Heart right ventricle (tissue), 16 donors: ENCODE results near the gene WASF2. TPM values are rescaled to one million over a fixed set of nuclear protein-coding genes. Genes with fewer than 3 reads are reported as not detected.
A peak's percentile ranks its signal among the peaks of the same experiment; 100 is the strongest.

ENCODE experiments used
- ATAC-seq, 8 donors: fragments of 200-7000 bp; cut with Tn5 transposase; one replicate each; pipeline ENCODE4 v1.9.1; 2020; ENCODE audit warnings: mild to moderate bottlenecking in 8 of 8, moderate library complexity in 8 of 8, moderate number of reproducible peaks in 1 of 8
- DNase-seq, 2 donors: peaks; one replicate each; pipeline ENCODE4 v3.0.0-alpha.2; 2020
- H3K27ac ChIP-seq, 10 donors: fragments of 200-600 bp; sonication (generic) in 2 of 10; one replicate each; pipeline versions ENCODE4 v1.5.0 to v1.8.0; 2020 to 2022; ENCODE audit warnings: mild to moderate bottlenecking in 3 of 10
- H3K27me3 ChIP-seq, 7 donors: fragments of 200-600 bp; one replicate each; pipeline ENCODE4 v1.8.0; 2021 to 2022; ENCODE audit warnings: mild to moderate bottlenecking in 2 of 7
- H3K36me3 ChIP-seq, 9 donors: fragments of 200-600 bp; sonication (generic) in 1 of 9; one replicate each; pipeline versions ENCODE4 v1.5.0 to v1.8.0; 2020 to 2022; ENCODE audit warnings: mild to moderate bottlenecking in 2 of 9
- H3K4me1 ChIP-seq, 9 donors: fragments of 200-600 bp; sonication (generic) in 1 of 9; one replicate each; pipeline versions ENCODE4 v1.5.0 to v1.8.0; 2020 to 2022; ENCODE audit warnings: mild to moderate bottlenecking in 4 of 9
- H3K4me3 ChIP-seq, 10 donors: fragments of 200-600 bp; sonication (generic) in 2 of 10; one replicate each; pipeline versions ENCODE4 v1.5.0 to v1.8.0; 2020 to 2022; ENCODE audit warnings: mild to moderate bottlenecking in 7 of 10, moderate library complexity in 2 of 10
- H3K9me3 ChIP-seq, 11 donors: fragments of 200-600 bp in 10 of 11; sonication (generic) in 2 of 11; one replicate each; pipeline versions ENCODE4 v1.5.0 to v1.8.0; 2013 to 2022; ENCODE audit warnings: mild to moderate bottlenecking in 2 of 11, control low read depth in 1 of 11, moderate library complexity in 1 of 11
- CTCF ChIP-seq, 9 donors: fragments of 200-600 bp; sonication (generic) in 2 of 9; IDR thresholded peaks; one replicate each; pipeline versions ENCODE4 v1.5.0 to v1.8.0; 2021 to 2022; ENCODE audit warnings: antibody characterized with exemption in 9 of 9, mild to moderate bottlenecking in 5 of 9, moderate library complexity in 1 of 9
- WGBS, 2 donors: extraction: QIAGEN DNeasy Blood & Tissue Kit; methylation state at CpG; one replicate each; pipeline ENCODE4 v1.1.7; 2013; ENCODE audit warnings: inconsistent platforms in 1 of 2; 5-methylcytosine and 5-hydroxymethylcytosine counted together
- intact Hi-C, 10 donors: fragments of 100-400 bp; cut with DNase I; formaldehyde crosslinking; loops; one replicate each; pipeline versions ENCODE4 v1.11.1 to v1.14.2; 2022
- polyA plus RNA-seq, 2 donors: library from polyadenylated mRNA; stranded (reverse); fragments of 200-250 nt; gene quantifications; one replicate each; pipeline ENCODE4 v1.2.3, GENCODE V29; 2013
- total RNA-seq, 10 donors: library from RNA; stranded (reverse); fragmentation: NEBNext Ultra II Directional in 3 of 10; extraction: Animal tissue kit (Norgen Biotek cat#: 25700) in 3 of 10; gene quantifications; one replicate each; pipeline versions ENCODE4 v1.2.1 to v1.2.4, GENCODE V29; 2021 to 2023
- donor health status: Arrhythmogenic right ventricular cardiomyopathy.
- donor health status: ischemic (EF 13 %, LVEDD 7.1; RV severe dilation, severe dysfunction).
- donor health status: healthy with polysubstance abuse.
- donor health status: DM: no; HTN: yes; CAD: no.
- donor health status: DM: no; HTN: no; CAD: no.
- donor health status: ischemic (EF 25% LVEDD 6.9; RV normal size, moderate dysfunction).
- donor health status: ischemic (EF 25% LVEDD 5.7; RV mildly dilated, moderate dysfunction).
- donor health status: healthy.
- donor health status: DM: yes; HTN: yes; CAD: no.
- donor health status: Ischemic cardiomyopathy.
- donor health status: ischemic (EF 35%, LVEDD 5.7; RV mildly dilated, moderate dysfunction).
- donor health status: nonischemic (EF 11% LVEDD 7.7; RV severe dilation, severe dysfunction).
- donor health status: DM: yes; HTN: yes; CAD: no.
- donor health status: PGD.
- donor health status: ischemic (EF 29% LVEDD 5.4; RV normal size, mild dysfunction).
- donor health status: nonischemic (EF 23%, LVEDD 6.1; RV moderate dilation, normal function).

The WASF2 gene
- total and polyA plus RNA-seq, 12 donors = 19.6 to 75.4 (median 50.5) TPM

- no peak for TF ChIP-seq CTCF (IDR thresholded peaks at IDR 0.05)
- Histone ChIP-seq H3K36me3 (peaks cover 0 to 28% (median 9%) of the 10 kb centered on the region in 9 donors), H3K4me3 (no peak overlapping the region), H3K27me3 (peaks cover 0 to 6% (median 0%) of the 10 kb centered on the region in 7 donors), H3K4me1 (peaks cover 41 to 54% (median 50%) of the 10 kb centered on the region in 9 donors), H3K27ac (peak overlapping the region; percentile 81 to 97 (median 91)), H3K9me3 (no peaks in the 10 kb centered on the region)
- DNase-seq = no peak
- 68 to 70% methylated on average over 5 of the region's 5 CpGs for WGBS, 2 donors
- intact Hi-C loops = loop anchor here in 2 of 10 donors (5.0 to 10.0 kb wide), 3 partner anchors 33 to 75 kb away; partner anchors contain the start of genes AHDC1 (in 1 of the 2) and WASF2 (in 1 of the 2)
- ATAC-seq = no peak
These were observed 39.7 kb upstream of the WASF2 start for GRCh38 chr1:27529704-27530018.

- no peak for TF ChIP-seq CTCF (IDR thresholded peaks at IDR 0.05)
- Histone ChIP-seq H3K27me3 (peaks cover 0 to 6% (median 0%) of the 10 kb centered on the region in 7 donors), H3K36me3 (peaks cover 0 to 22% (median 6%) of the 10 kb centered on the region in 9 donors), H3K4me3 (peak overlapping the region in 9 of 10 donors; percentile 48 to 63 (median 55)), H3K4me1 (peaks cover 44 to 60% (median 55%) of the 10 kb centered on the region in 9 donors), H3K27ac (peak overlapping the region; percentile 81 to 97 (median 91)), H3K9me3 (no peaks in the 10 kb centered on the region)
- WGBS, 2 donors = 15 to 16% methylated on average over 17 of the region's 17 CpGs
- intact Hi-C loops = loop anchor here in 2 of 10 donors (5.0 to 10.0 kb wide), 3 partner anchors 33 to 76 kb away; partner anchors contain the start of genes AHDC1 (in 1 of the 2) and WASF2 (in 1 of the 2)
- ATAC-seq (peak; percentile 11 to 61 (median 36)), DNase-seq (peak; percentile 73 to 85)
These were observed 39.1 kb upstream of the WASF2 start for GRCh38 chr1:27528818-27529703.

- Histone ChIP-seq H3K27ac (peak overlapping the region; percentile 81 to 97 (median 91)), H3K4me3 (peak overlapping the region; percentile 1 to 63 (median 55)), H3K4me1 (peaks cover 53 to 69% (median 64%) of the 10 kb centered on the region in 9 donors), H3K9me3 (no peaks in the 10 kb centered on the region), H3K27me3 (peaks cover 0 to 6% (median 0%) of the 10 kb centered on the region in 7 donors), H3K36me3 (peaks cover 0 to 13% (median 0%) of the 10 kb centered on the region in 9 donors)
- DNase-seq = peak in 1 of 2 donors; percentile 61
- peak; percentile 9 to 55 (median 35) for ATAC-seq
- TF ChIP-seq CTCF (IDR thresholded peaks at IDR 0.05) = peak in 3 of 9 donors; percentile 12 to 13 (median 13)
- intact Hi-C loops = loop anchor here in 2 of 10 donors (5.0 to 10.0 kb wide), 3 partner anchors 34 to 77 kb away; partner anchors contain the start of genes AHDC1 (in 1 of the 2) and WASF2 (in 1 of the 2)
- WGBS, 2 donors = 3 to 4% methylated on average over 57 to 70 of the region's 71 CpGs
These were observed 38.2 kb upstream of the WASF2 start for GRCh38 chr1:27527890-27528817.
